Keratinocyte (primary cell): ENCODE data around the gene CHMP3. TPM values are rescaled to one million over a fixed set of nuclear protein-coding genes. Genes with fewer than 3 reads are reported as not detected.

Source experiments
- DNase-seq: peaks from one replicate; pipeline ENCODE4 v3.0.0-alpha.2; 2011; ENCODE audit warnings: low read depth, missing footprints, low spot score
- FAIRE-seq: peaks from 2 replicates; lab custom pipeline; 2011; peaks lifted over from hg19 to GRCh38; lab: Jason Lieb, UNC
- H2AFZ ChIP-seq: 2 replicates; pipeline ENCODE4 v1.6.0; 2012; ENCODE audit warnings: low read length, control low read depth, inconsistent platforms; ENCODE audit not compliant: control insufficient read depth
- H3K27ac ChIP-seq: 2 replicates; pipeline ENCODE4 v1.5.1; 2011; ENCODE audit warnings: low read length; ENCODE audit not compliant: control insufficient read depth, insufficient read depth
- H3K27me3 ChIP-seq: 3 replicates; pipeline ENCODE4 v1.6.0; 2011; ENCODE audit warnings: low read length; ENCODE audit not compliant: control insufficient read depth, insufficient read depth; ENCODE audit errors: extremely low read depth
- H3K36me3 ChIP-seq, 2 experiments: 2 replicates in 1 of 2; 3 replicates in 1 of 2; pipeline ENCODE4 v1.5.1; 2011; ENCODE audit warnings: low read length in 2 of 2, mild to moderate bottlenecking in 1 of 2; ENCODE audit not compliant: control insufficient read depth in 2 of 2, insufficient read depth in 2 of 2; ENCODE audit errors: extremely low read depth in 1 of 2
- H3K4me1 ChIP-seq: 3 replicates; pipeline ENCODE4 v1.5.1; 2011; ENCODE audit warnings: low read length; ENCODE audit not compliant: control insufficient read depth, insufficient read depth; ENCODE audit errors: extremely low read depth
- H3K4me2 ChIP-seq: 3 replicates; pipeline ENCODE4 v1.6.0; 2011; ENCODE audit warnings: low read depth, low read length; ENCODE audit not compliant: control insufficient read depth, insufficient read depth; ENCODE audit errors: extremely low read depth
- H3K4me3 ChIP-seq, 3 experiments: fragments of 200-600 bp in 1 of 3; sonication (generic) in 1 of 3; 2 replicates in 2 of 3; 3 replicates in 1 of 3; pipeline ENCODE4 v1.5.1; 2011 to 2016; ENCODE audit warnings: low read length in 3 of 3, mild to moderate bottlenecking in 3 of 3, control low read depth in 2 of 3, inconsistent platforms in 1 of 3, low read depth in 1 of 3, mixed read lengths in 1 of 3, mixed run types in 1 of 3, moderate library complexity in 1 of 3; ENCODE audit not compliant: control insufficient read depth in 2 of 3, insufficient read depth in 2 of 3; ENCODE audit errors: extremely low read depth in 1 of 3
- H3K79me2 ChIP-seq: 2 replicates; pipeline ENCODE4 v1.6.0; 2012; ENCODE audit warnings: low read length; ENCODE audit not compliant: control insufficient read depth, insufficient read depth
- H3K9ac ChIP-seq: 3 replicates; pipeline ENCODE4 v1.6.0; 2011; ENCODE audit warnings: low read length; ENCODE audit not compliant: control insufficient read depth, insufficient read depth; ENCODE audit errors: extremely low read depth
- H3K9me1 ChIP-seq: 3 replicates; pipeline ENCODE4 v1.6.0; 2011; ENCODE audit warnings: low read length; ENCODE audit not compliant: control insufficient read depth, insufficient read depth; ENCODE audit errors: extremely low read depth
- H3K9me3 ChIP-seq: 2 replicates; pipeline ENCODE4 v1.5.1; 2012; ENCODE audit warnings: low read depth, low read length; ENCODE audit not compliant: control insufficient read depth
- H4K20me1 ChIP-seq: 3 replicates; pipeline ENCODE4 v1.6.0; 2011; ENCODE audit warnings: low read length; ENCODE audit not compliant: control insufficient read depth, insufficient read depth; ENCODE audit errors: extremely low read depth
- EZH2 ChIP-seq: IDR thresholded peaks from one replicate; pipeline ENCODE4 v1.6.1; 2012; ENCODE audit warnings: inconsistent platforms, mild to moderate bottlenecking, low read length, moderate library complexity
- dilution Hi-C: fragments of 300-500 bp; cut with MboI; formaldehyde crosslinking; loops from one replicate; pipeline ENCODE4 v1.7.0; 2020; ENCODE audit warnings: low sequenced_read_pairs; ENCODE audit not compliant: extremely low pct_ligation_motif_present
- polyA plus RNA-seq, 5 experiments: library from polyadenylated mRNA; depleted of rRNA in 3 of 5; stranded (reverse) in 3 of 5; stranded (forward) in 1 of 5; unstranded in 1 of 5; fragments of >200 nt; gene quantifications; 1 replicate in 1 of 5; 2 replicates in 3 of 5; 3 replicates in 1 of 5; pipeline versions ENCODE4 v1.2.1 to v1.2.3, GENCODE V29; 2011 to 2012; ENCODE audit warnings: missing spikeins in 2 of 5, low read depth in 1 of 5, low replicate concordance in 1 of 5
- TF ChIP-seq, protein P1 (sequence below), 3 experiments: IDR thresholded peaks in 1 of 3; conservative IDR thresholded peaks in 1 of 3; optimal IDR thresholded peaks in 1 of 3; 2 replicates in 2 of 3; 3 replicates in 1 of 3; pipeline versions ENCODE3 to v1.5.1; 2011; ENCODE audit warnings: low read length in 3 of 3, mild to moderate bottlenecking in 3 of 3, moderate library complexity in 2 of 3, control low read depth in 1 of 3, inconsistent platforms in 1 of 3; ENCODE audit not compliant: insufficient read depth in 2 of 3; ENCODE audit errors: extremely low read depth in 1 of 3

CHMP3 gene
- polyA plus RNA-seq, 1 donor (not counting 4 experiments of a cell fraction or from before 2014, with no cell fraction given), result 162 TPM

DNA sequence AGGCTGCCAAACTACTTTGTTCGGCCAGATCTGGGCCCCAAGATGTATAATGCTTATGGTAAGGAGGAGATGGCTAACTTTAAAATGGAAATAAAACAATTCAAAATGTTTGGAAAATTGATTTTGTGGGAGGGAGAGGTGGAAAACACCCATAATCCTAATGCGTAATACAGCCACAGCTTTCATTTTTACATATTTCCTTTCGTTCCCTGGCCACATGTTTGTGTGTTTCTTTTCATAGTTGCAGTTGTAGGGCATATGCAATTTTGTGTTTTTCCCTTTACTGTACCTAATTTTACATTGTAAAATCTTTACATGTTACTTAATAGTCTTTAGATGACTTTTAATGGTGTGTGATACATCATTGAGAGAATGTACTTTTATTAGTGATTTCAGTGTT, 77.4 kb downstream of the CHMP3 start:
- Histone ChIP-seq H3K36me3 (peaks cover 36 to 49% of the 10 kb centered on the region in 2 experiments), H3K27me3 (no peaks in the 10 kb centered on the region)
- dilution Hi-C loops, result no loop called here

GRCh38 chr2:86485103-86485502, 78.1 kb downstream of the CHMP3 start:
- no peak for DNase-seq
- H3K36me3 ChIP-seq, result peaks cover 36 to 52% of the 10 kb centered on the region in 2 experiments
- H3K79me2 ChIP-seq, result no peaks in the 10 kb centered on the region
- no peaks in the 10 kb centered on the region for H3K9me1 ChIP-seq
- no peak overlapping the region for H2AFZ ChIP-seq
- FAIRE-seq, result no peak
- dilution Hi-C loops, result no loop called here
- no peak overlapping the region for H3K9ac ChIP-seq
- H3K9me3 ChIP-seq, result no peaks in the 10 kb centered on the region
- H3K4me3 ChIP-seq, result no peak overlapping the region
- H3K27me3 ChIP-seq, result no peaks in the 10 kb centered on the region
- H3K4me2 ChIP-seq, result no peak overlapping the region
- no peaks in the 10 kb centered on the region for H4K20me1 ChIP-seq
- no peak for TF ChIP-seq EZH2
- TF ChIP-seq, protein P1, sequence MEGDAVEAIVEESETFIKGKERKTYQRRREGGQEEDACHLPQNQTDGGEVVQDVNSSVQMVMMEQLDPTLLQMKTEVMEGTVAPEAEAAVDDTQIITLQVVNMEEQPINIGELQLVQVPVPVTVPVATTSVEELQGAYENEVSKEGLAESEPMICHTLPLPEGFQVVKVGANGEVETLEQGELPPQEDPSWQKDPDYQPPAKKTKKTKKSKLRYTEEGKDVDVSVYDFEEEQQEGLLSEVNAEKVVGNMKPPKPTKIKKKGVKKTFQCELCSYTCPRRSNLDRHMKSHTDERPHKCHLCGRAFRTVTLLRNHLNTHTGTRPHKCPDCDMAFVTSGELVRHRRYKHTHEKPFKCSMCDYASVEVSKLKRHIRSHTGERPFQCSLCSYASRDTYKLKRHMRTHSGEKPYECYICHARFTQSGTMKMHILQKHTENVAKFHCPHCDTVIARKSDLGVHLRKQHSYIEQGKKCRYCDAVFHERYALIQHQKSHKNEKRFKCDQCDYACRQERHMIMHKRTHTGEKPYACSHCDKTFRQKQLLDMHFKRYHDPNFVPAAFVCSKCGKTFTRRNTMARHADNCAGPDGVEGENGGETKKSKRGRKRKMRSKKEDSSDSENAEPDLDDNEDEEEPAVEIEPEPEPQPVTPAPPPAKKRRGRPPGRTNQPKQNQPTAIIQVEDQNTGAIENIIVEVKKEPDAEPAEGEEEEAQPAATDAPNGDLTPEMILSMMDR (optimal IDR thresholded peaks at IDR 0.05 in 1 of 3, IDR thresholded peaks at IDR 0.05 in 1 of 3, conservative IDR thresholded peaks at IDR 0.05 in 1 of 3; ENCODE audit: extremely low read depth in 1 of 3, insufficient read depth in 2 of 3, low read length in 3 of 3), result no peak
- peaks cover 6% of the 10 kb centered on the region for H3K4me1 ChIP-seq
- H3K27ac ChIP-seq, result no peak overlapping the region

More for the DNA sequence above, 77.4 kb downstream of the CHMP3 start:
- H3K9me3 ChIP-seq, result no peaks in the 10 kb centered on the region
- no peaks in the 10 kb centered on the region for H3K79me2 ChIP-seq
- no peaks in the 10 kb centered on the region for H4K20me1 ChIP-seq
- DNase-seq, result no peak
- no peak overlapping the region for H3K9ac ChIP-seq
- H3K27ac ChIP-seq, result no peak overlapping the region
- no peaks in the 10 kb centered on the region for H3K9me1 ChIP-seq
- no peak overlapping the region for H3K4me2 ChIP-seq
- H3K4me3 ChIP-seq, result no peak overlapping the region
- no peak for FAIRE-seq
- TF ChIP-seq EZH2, result no peak
- TF ChIP-seq, protein P1 (optimal IDR thresholded peaks at IDR 0.05 in 1 of 3, IDR thresholded peaks at IDR 0.05 in 1 of 3, conservative IDR thresholded peaks at IDR 0.05 in 1 of 3; ENCODE audit: extremely low read depth in 1 of 3, insufficient read depth in 2 of 3, low read length in 3 of 3), result no peak
- H3K4me1 ChIP-seq, result peaks cover 6% of the 10 kb centered on the region
- H2AFZ ChIP-seq, result no peak overlapping the region
